Esophagus muscularis mucosa (tissue), 4 donors: Measurements from ENCODE around the gene MMP14. TPM values are rescaled to one million over a fixed set of nuclear protein-coding genes. Genes with fewer than 3 reads are reported as not detected.

Experiments used
- DNase-seq: peaks from one replicate; pipeline ENCODE4 v3.0.0-alpha.2; 2017; ENCODE audit errors: extremely low spot score
- H3K27ac ChIP-seq, 4 donors: fragments of 200-600 bp; sonication (generic); replicated peaks in 1 of 4; 1 replicate in 3 of 4; 2 replicates in 1 of 4; pipeline ENCODE4 v1.5.1; 2016 to 2019; ENCODE audit warnings: mild to moderate bottlenecking in 1 of 4
- H3K27me3 ChIP-seq, 4 donors: fragments of 200-600 bp; sonication (generic); one replicate each; pipeline versions ENCODE4 v1.5.1 to v1.6.0; 2016 to 2019
- H3K36me3 ChIP-seq, 4 donors: fragments of 200-600 bp; sonication (generic); one replicate each; pipeline ENCODE4 v1.5.1; 2016 to 2019
- H3K4me1 ChIP-seq, 4 donors: fragments of 200-600 bp; sonication (generic); one replicate each; pipeline ENCODE4 v1.5.1; 2016 to 2019
- H3K4me3 ChIP-seq, 4 donors: fragments of 200-600 bp; sonication (generic); 1 replicate in 2 of 4; 2 replicates in 2 of 4; pipeline ENCODE4 v1.5.1; 2016 to 2019; ENCODE audit warnings: mild to moderate bottlenecking in 4 of 4, moderate library complexity in 1 of 4
- H3K9me3 ChIP-seq, 4 donors: fragments of 200-600 bp; sonication (generic); 1 replicate in 3 of 4; 2 replicates in 1 of 4; pipeline ENCODE4 v1.5.1; 2016 to 2019
- CTCF ChIP-seq, 3 experiments: fragments of 200-600 bp in 2 of 3; fragments of 450-650 bp in 1 of 3; sonication (generic) in 2 of 3; IDR thresholded peaks; one replicate each; pipeline ENCODE4 v1.5.1; 2017 to 2019; ENCODE audit warnings: antibody characterized with exemption in 3 of 3, mild to moderate bottlenecking in 2 of 3, moderate library complexity in 1 of 3
- EP300 ChIP-seq: sonication (generic); formaldehyde crosslinking; IDR thresholded peaks from one replicate; pipeline ENCODE4 v1.6.1; 2017; ENCODE audit warnings: antibody characterized with exemption
- POLR2A ChIP-seq: fragments of 450-650 bp; IDR thresholded peaks from one replicate; pipeline ENCODE4 v1.6.1; 2017; ENCODE audit warnings: antibody characterized with exemption, moderate library complexity, mild to moderate bottlenecking, low read depth
- POLR2AphosphoS5 ChIP-seq, 2 donors: sonication (generic); formaldehyde crosslinking; IDR thresholded peaks; one replicate each; pipeline ENCODE4 v1.6.1; 2017; ENCODE audit warnings: antibody characterized with exemption in 2 of 2
- WGBS: methylation state at CpG from one replicate; pipeline ENCODE4 v1.1.5; 2018; 5-methylcytosine and 5-hydroxymethylcytosine counted together
- intact Hi-C: fragments of 100-400 bp; cut with DNase I; formaldehyde crosslinking; loops from one replicate; pipeline ENCODE4 v1.15.1; 2023
- total RNA-seq, 4 donors: library from RNA; depleted of rRNA; stranded (reverse); fragments of >200 nt; gene quantifications; one replicate each; pipeline versions ENCODE4 v1.1.0 to v1.2.1, GENCODE V29; 2016

MMP14 gene
- total RNA-seq, 4 donors from 2014 or later: 83.9 to 149 (median 123) TPM

GRCh38 chr14:22886500-22887259 is 50.3 kb downstream of the MMP14 start:
- H3K4me3 ChIP-seq: peak overlapping the region; percentile 57 to 74 (median 59)
- TF ChIP-seq POLR2AphosphoS5 (IDR thresholded peaks at IDR 0.05) (peak in 1 of 2 donors; percentile 44), EP300 (no peak), CTCF (IDR thresholded peaks at IDR 0.05) (peak in 1 of 3 experiments; percentile 8), POLR2A (no peak)
- DNase-seq: no peak
- peak overlapping the region; percentile 38 to 75 (median 55) for H3K27ac ChIP-seq
- no peaks in the 10 kb centered on the region for H3K36me3 ChIP-seq
- peaks cover 0 to 5% (median 0%) of the 10 kb centered on the region in 4 donors for H3K27me3 ChIP-seq
- WGBS: under 1% methylated on average over 24 of the region's 77 CpGs
- peaks cover 20 to 42% (median 34%) of the 10 kb centered on the region in 4 donors for H3K4me1 ChIP-seq
- intact Hi-C loops: no loop called here
- H3K9me3 ChIP-seq: no peaks in the 10 kb centered on the region

DNA sequence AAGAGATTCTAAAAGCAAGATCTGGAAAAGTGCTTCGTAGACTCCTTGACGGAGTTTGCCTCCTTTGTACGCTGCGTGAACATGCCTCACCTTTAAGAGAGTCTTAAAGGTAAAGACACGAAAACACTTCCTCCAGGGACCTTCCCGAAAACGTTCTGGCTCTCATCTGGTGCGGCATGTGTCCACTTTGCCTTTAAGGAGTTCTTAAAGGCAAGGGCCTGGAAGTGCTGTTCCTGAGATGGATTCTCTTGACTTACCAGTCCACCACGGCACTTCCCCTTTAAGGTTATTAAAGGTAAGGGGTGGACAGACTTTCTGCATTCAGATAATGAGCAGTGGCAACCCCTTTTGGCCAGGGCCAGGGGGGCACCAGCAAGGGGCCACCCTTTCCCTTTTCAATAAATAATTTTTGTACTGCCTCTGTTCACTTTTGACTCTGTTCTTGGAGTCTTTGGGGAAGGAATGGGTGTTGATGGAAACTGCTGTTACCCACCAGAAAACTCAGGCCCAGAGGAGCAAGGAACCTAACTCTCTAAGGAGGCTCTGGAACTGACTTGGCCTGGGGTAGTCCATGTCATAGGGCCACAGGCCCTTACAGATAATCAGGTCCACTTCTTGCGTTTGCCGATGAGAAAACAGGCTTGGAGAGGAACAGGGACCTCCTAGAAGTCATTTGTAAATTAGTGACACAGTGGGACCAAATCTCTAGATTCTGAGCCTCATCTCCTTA is 51.0 kb downstream of the MMP14 start:
- Histone ChIP-seq H3K9me3 (no peaks in the 10 kb centered on the region), H3K27ac (peak overlapping the region; percentile 38 to 75 (median 55)), H3K4me3 (peak overlapping the region; percentile 57 to 74 (median 59)), H3K27me3 (peaks cover 0 to 5% (median 0%) of the 10 kb centered on the region in 4 donors), H3K4me1 (peaks cover 20 to 39% (median 32%) of the 10 kb centered on the region in 4 donors), H3K36me3 (no peaks in the 10 kb centered on the region)
- TF ChIP-seq CTCF (IDR thresholded peaks at IDR 0.05): no peak
- peak in 1 of 2 donors; percentile 3 for TF ChIP-seq POLR2AphosphoS5 (IDR thresholded peaks at IDR 0.05)
- TF ChIP-seq POLR2A: no peak
- TF ChIP-seq EP300: no peak
- 23% methylated on average over 11 of the region's 11 CpGs for WGBS
- DNase-seq: no peak
- intact Hi-C loops: no loop called here

GRCh38 chr14:22887990-22888378 is 51.6 kb downstream of the MMP14 start:
- Histone ChIP-seq H3K9me3 (no peaks in the 10 kb centered on the region), H3K27me3 (peaks cover 0 to 5% (median 0%) of the 10 kb centered on the region in 4 donors), H3K4me1 (peaks cover 20 to 33% (median 26%) of the 10 kb centered on the region in 4 donors), H3K27ac (no peak overlapping the region), H3K36me3 (no peaks in the 10 kb centered on the region), H3K4me3 (peak overlapping the region in 1 of 4 donors; percentile 74)
- intact Hi-C loops: no loop called here
- TF ChIP-seq POLR2AphosphoS5 (IDR thresholded peaks at IDR 0.05) (no peak), CTCF (IDR thresholded peaks at IDR 0.05) (no peak), EP300 (no peak), POLR2A (no peak)
- 89% methylated on average over 3 of the region's 5 CpGs for WGBS
- no peak for DNase-seq

DNA sequence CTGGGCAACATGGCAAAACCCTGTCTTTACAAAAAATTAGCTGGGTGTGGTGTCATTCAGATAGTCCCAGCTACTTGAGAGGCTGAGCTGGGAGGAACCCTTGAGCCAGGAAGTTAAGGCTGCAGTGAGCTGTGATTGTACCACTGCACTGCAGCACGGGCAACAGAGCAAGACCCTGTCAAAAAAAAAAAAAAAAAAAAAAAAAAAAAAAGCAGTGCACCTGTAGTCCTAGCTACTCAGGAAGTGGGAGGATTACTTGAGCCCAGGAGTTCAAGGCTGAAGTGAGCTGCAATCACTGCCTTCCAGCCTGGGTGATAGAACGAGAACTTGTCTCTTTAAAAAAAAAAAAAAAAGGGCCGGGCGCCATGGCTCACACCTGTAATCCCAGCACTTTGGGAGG is 52.3 kb downstream of the MMP14 start:
- H3K9me3 ChIP-seq: no peaks in the 10 kb centered on the region
- H3K27ac ChIP-seq: no peak overlapping the region
- intact Hi-C loops: no loop called here
- H3K27me3 ChIP-seq: no peaks in the 10 kb centered on the region
- TF ChIP-seq CTCF (IDR thresholded peaks at IDR 0.05): no peak
- TF ChIP-seq POLR2AphosphoS5 (IDR thresholded peaks at IDR 0.05): no peak
- TF ChIP-seq POLR2A: no peak
- TF ChIP-seq EP300: no peak
- no peak overlapping the region for H3K4me3 ChIP-seq
- DNase-seq: no peak
- 79% methylated on average over 4 of the region's 4 CpGs for WGBS
- H3K4me1 ChIP-seq: peaks cover 17 to 26% (median 20%) of the 10 kb centered on the region in 4 donors
- H3K36me3 ChIP-seq: no peaks in the 10 kb centered on the region
